ENCODE measurements around the gene CREBBP.

CREBBP gene

DNA sequence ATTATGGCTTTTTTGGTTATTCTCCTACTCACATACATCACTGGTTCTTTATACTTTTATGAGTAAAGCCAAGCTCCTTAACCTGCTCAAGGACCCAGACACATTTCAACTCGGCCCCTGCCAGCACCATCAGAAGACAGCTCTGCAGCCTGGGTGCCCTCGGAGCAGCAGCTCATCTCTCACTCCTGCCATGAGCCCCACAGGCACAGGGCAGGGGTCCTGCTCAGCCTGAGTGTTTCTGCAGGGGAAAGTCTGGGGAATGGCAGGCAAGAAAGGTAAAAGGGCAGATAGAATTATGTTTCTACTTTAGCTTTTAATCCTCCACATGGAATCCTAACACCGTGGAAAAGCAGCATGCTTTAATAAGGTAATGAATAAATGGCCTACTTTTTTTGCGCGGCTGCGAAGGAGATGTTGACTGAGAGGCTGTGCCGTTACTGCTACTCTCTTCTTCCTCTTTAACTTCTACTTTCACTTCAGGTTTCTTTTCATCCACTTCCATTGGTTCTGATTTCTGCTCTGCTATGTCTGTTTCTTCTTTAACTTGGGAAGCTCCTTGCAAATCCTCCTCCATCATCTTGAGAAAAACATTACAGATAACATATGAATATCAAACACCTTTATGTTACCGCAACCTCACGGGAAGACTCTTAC lies 113.1 kb downstream of the CREBBP start:
- DNase-seq (ENCODE audit: low read depth in 2 of 2), result no peak

DNA sequence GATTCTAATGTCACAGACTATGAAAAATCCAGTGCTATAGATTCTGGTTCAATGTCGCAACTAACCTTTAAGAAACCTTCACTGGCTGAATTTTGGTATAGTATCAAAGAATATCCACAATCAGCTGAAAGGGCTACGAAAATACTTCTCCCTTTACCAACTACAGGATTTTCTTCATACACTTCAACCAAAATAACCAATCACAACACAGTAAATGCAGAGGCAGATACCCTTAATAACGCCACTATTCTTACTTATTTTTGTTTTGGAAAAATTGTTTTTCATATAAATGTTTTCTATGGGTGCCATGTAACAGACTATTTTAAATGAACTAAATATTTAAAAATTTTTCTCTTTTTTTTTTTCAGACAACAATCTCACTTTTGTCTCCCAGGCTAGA lies 114.3 kb downstream of the CREBBP start:
- DNase-seq (ENCODE audit: low read depth in 2 of 2), result no peak

DNA sequence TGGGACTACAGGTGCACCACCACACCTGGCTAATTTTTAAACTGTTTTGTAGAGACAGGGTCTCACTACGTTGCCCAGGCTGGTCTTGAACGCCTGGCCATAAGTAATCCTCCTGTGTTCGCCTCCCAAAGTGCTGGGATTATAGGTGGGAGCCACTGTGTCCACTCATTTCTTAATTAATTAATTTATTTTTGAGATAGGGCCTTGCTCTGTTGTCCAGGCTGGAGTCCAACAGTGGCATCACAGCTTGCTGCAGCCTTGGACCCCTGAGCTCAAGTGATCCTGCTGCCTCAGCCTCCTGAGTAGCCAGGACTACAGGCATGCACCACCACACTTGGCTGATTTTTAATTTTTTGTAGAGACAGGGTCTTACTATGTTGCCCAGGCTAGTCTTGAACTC lies 116.1 kb downstream of the CREBBP start:
- DNase-seq (ENCODE audit: low read depth in 2 of 2), result no peak

DNA sequence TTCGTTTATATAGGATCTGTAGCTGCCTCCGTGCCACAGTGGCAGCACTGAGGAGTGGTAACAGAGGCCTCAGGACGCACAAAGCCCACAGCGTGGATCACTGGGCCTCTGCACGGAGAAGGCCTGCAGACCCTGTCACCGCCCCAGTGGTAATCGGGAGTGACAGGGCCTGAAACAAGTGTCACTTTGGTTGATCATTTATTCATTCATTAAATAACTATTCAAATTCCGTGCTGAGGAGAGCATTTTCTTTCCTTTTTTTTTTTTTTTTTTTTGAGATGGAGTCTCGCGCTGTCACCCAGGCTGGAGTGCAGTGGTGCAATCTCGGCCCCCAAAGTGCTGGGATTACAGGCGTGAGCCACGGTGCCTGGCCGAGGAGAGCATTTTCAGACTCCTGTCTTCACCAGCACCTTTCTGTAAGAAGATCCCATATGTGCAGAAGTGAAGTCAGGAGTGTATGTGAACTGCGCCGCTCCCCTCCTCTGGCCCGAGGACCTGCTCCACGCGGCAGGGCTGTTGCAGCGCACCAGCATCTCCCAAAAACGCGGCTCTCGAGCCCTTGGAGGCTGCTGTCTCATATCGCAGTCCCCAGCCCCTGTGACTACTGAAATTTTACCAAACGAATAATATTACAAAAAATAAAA lies 118.3 kb downstream of the CREBBP start:
- no peak for DNase-seq (ENCODE audit: low read depth in 2 of 2)

DNA sequence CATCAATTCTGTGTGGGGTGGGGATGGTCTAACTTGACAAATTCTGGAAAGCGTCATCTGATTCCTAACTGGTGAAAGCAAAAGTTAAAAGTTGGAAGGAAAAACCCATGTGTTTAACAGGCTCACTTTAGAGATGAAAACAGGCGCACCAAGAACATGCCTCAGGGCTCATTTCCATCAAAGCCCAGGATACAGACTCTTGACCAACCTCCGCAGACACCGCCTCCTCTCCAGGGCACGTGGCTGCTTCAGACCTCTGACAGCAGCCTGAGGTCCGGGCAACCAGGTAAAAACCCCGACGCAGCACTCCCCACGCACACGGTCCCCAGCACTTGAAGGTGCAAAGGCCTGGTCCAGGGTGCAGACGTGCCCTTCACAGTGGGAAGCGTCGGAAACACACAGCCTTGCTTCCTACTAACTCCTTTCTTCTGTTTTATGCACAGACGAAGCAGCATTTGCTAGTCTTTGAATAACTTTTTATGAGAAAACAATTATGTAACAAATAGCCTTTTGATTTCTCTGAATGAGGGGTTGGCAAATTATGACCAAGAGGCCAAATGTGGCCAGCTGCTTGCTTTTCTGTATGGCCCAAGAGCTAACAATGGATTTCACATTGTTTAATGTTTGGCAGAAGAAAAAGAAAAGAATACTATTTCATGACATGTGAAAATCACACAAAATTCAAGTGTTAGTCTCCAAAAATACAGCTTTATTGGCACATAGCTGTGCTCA lies 119.0 kb downstream of the CREBBP start:
- no peak for DNase-seq (ENCODE audit: low read depth in 2 of 2)

DNA sequence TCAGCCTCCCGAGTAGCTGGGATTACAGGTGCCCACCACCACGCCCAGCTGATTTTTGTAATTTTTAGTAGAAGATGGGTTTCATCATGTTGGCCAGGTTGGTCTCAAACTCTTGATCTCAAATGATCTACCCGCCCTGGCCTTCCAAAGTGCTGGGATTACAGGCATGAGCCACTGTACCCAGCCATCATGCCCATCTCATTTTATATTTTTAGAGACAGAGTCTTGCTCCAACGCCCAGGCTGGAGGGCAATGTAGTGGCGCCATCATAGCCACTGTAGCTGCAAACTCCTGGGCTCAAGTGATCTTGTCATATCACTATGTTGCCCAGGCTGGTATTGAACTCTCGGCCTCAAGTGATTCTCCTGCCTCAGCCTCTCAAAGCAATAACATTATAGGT lies 120.0 kb downstream of the CREBBP start:
- no peak for DNase-seq (ENCODE audit: low read depth in 2 of 2)

DNA sequence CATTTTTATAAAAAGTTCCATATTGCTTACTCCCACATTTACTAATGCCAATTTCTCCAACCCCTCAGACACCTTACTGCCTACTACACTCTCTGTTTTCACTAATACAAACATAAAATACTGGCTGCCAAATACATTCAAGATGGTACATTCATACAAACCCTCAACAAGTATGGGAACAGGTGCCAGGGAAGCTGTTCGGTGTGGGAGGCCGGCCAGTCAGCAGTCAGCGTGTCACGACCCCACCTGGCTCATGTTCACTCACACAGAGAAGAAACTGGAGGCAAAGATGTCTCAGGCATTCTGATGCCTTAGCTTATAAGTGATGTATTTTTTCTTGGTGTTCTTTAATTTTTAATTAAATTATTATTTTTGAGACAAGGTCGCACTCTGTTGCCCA lies 120.8 kb downstream of the CREBBP start:
- no peak for DNase-seq (ENCODE audit: low read depth in 2 of 2)

DNA sequence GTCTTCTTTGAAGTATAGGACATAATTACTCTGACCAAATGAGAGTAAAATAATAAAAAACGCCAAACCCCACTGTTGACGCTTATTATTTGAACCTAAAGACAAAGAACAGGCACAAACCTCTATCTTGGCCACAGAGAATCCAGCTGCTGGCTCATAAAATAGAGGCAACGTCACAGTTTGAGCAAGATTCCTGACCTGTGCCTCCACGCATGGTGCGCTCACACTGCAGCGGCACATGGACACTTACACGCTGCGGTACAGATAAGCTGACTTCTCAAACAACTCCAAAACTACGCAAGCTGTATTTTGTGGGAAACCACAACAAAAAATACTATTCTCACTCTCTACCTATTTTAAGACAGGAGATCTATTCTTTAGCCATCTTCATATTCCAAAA lies 124.4 kb downstream of the CREBBP start:
- no peak for DNase-seq (ENCODE audit: low read depth in 2 of 2)

DNA sequence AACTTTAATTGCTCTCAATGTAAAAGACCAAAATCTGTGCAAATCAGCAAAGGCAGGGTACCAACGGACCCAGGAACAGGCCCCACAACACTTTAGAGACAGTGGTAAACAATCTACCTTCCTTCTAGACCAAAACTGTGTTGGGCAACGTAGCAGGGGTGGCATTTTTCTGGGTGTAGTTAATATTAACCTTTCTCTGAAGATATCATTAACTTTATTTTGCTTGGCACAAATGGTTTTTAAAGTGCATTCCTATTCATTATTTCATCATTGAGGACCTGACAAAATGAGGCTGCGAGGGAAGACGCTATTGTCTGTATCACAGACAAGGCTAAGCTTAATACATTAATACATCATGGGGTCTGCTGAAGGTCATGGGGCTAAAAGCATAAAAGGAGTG lies 125.3 kb downstream of the CREBBP start:
- no peak for DNase-seq (ENCODE audit: low read depth in 2 of 2)

DNA sequence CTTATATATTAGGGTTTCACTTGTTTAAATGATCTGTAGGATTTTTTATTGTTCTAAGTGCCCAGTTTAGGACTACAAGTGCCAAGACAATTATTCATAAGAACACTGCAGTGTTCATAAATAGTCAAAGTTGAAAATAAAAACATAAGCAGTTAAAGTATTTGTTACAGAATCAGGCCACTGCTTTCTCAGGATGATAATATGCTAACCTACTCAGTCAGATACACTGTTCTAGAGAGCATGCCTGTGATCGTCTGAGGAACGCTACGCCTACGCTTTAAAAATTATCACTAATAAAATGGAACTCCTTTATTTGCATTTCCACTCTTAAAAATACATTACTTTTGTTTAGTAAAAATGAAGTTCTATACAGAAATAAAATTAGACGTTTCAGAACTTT lies 125.7 kb downstream of the CREBBP start:
- no peak for DNase-seq (ENCODE audit: low read depth in 2 of 2)

DNA sequence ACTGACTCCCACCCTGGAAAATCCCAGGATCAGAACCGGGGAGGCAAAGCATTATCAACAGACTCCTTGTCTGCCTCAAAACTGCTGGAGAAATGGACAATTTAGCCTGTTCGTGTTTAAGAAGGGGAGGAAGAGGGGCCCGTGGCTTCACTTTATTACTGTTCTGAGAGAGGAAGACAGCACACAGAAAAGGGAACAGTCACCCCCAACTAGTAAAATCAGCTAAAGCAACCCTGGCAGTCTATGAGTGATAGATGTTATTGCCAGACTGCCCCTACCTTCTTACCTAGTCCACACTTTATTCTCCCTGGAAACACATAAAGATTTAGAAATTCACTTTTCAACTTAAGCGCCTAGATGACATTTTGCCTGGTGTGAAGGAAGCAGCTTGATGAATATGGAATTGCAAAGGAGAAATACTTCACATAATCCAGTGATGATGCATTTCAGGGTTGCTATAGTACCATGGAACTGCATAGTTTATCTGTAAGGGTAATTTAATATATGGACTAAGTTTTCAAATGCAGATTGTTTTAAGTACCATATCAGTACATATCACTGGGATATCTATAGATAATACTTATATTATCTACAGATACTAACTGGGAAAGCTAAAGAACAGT lies 126.3 kb downstream of the CREBBP start:
- no peak for DNase-seq (ENCODE audit: low read depth in 2 of 2)

DNA sequence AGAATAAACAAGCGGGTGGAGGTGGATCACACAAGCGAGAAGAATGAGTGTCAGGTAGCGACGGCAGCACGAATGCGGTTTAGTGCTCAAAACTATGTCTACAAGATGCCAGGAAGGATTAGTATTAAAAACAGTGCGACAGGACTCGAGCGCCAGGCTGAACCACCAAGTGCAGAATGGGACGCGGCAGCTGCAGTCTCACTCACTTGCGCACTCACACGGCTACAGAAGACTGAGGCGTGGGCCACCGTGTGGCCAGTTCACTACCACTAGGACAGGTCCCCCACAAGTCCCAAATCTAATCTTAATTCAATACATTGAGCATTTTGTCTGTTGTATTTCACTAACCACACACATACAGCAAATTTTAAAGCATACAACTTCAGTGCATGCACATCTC lies 127.5 kb downstream of the CREBBP start:
- no peak for DNase-seq (ENCODE audit: low read depth in 2 of 2)

DNA sequence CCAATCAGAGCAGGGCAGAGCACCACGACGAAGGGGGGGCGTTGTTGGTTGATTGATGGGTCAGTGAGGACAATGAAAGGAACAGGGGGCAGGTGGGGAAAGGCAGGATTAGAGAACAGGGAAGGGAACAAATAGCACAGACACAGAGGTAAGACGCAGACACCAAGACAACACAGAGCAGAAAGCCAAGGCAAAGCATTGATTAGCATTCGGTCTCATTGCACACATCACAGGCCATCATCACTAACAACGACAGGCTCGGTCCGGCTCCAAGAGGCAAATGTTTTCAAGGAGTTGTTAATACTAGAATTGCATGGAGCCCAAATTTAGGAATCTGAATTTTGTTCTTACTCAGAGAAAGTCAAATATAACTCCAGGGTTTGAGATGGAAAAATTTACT lies 128.6 kb downstream of the CREBBP start:
- no peak for DNase-seq (ENCODE audit: low read depth in 2 of 2)

DNA sequence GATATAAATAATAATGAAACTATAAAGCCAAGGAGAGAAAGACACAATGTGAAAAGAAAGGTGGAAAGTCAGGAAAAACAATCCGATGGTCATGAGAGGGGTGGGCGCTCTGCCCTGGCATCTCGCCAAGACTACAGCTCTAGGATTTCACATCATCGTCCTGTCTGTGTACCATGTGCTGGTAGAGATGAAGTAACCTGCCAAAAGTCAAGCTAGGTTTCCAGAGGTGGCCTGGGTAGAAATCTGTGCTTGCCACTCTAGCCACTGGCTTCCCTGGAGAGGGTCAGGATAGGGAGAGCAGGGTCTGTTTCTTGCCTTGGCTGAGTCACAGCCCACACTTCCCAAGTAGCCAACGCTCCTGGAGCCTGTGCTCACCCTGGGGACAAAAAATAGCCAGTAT lies 132.2 kb downstream of the CREBBP start:
- no peak for DNase-seq (ENCODE audit: low read depth in 2 of 2)

DNA sequence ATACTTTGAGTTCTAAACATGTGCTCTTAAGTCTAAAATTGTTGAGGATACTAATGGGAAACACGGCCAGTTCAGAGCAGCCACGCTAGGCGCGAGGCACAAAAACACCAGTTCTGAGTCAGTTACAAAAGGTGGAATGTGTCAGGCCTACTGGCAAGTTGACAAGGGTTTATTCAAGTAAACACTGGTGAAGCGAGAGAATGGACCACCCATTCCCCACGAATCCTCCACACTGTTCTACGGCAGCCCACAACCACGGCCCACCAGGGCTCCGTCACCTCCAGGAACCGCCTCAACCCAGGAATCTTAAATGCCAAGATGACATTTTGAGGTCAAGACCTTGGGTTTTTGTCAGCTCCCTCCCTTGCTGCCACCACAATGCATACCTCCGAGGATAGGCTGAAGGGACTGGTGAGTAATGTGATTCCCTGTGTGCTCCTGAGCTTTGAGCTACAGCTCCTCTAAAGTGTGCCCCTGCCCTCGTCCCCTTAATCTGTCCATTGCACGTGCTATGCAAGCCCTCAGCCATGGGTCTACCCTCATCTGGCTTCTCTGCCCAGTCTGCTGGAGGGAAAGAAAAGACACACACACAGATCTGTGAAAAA lies 134.7 kb downstream of the CREBBP start:
- DNase-seq (ENCODE audit: low read depth in 2 of 2), result no peak

DNA sequence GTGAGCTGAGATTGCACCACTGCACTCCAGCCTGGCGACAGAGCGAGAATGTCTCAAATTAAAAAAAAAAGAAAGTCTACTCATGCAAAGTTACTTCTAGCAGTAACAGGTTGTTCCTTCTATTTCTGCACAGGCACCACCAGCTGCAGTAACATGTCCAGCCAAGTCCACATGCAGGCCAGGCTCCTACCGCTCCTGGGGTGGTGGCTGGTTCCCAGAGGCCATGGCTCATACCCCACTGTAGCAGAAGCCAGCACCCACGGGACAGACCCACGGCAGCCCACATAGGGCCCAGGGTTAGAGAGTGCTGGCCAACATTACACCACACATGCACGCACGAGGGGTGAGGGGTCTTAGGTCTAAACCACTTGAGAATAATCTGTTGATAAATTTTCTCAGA lies 136.5 kb downstream of the CREBBP start:
- no peak for DNase-seq (ENCODE audit: low read depth in 2 of 2)

DNA sequence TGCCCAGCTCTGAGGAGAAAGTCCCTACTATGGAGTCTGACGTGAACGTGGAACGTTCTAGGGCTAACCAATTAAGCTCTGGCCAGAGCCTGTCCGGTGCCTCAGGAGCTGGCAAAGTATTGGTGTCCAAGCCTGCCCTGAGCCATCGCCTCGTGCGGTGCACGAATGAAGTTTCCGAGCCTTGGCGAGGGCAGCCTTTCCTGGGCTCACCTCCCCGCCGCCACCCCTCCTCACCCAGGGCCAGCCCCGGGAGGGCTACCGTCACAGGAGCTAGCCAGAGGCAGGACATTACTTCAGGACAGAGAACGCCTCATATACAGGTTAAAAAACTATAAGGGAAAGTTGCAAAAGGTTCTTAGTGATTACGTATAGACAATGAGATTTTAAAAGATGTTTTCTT lies 139.6 kb downstream of the CREBBP start:
- no peak for DNase-seq (ENCODE audit: low read depth in 2 of 2)

DNA sequence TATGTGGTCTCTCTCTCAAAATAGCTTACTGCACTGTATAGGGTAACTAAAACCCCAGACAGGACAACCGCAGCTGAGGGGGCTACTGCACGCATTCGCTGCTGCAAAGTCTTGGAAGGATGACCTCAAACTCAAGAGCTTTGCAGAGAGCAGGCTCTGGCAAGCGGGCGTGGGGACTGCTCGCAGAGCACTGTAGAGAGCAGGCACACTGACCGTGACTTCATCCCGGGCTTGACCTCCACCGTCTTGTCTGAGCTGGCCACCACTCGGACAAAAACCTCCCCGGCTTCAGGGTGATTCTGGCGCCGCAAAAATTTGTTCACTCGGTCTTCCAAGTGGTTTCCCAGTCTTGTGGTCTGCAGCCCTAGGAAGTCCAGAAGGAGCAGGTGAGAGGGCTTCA lies 140.3 kb downstream of the CREBBP start:
- DNase-seq (ENCODE audit: low read depth in 2 of 2), result no peak

DNA sequence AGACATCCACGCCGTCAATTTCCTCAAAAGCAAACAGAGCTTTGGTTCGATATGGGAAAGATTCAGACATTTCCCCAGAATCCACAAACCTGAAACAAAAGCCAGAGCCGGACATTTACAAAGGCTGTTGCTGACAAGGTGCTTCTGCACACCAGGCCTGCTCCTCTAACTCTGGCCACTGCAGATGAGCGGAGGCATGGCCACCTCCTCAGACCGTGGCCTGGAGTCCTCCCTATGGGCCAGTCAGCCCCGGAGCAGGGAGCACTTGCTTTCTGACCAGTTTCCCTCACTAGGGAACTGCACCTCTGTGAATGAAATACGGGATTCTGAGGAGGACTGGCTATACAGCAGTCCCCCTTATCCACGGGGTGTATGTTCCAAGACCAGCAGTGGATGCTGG lies 140.9 kb downstream of the CREBBP start:
- no peak for DNase-seq (ENCODE audit: low read depth in 2 of 2)

DNA sequence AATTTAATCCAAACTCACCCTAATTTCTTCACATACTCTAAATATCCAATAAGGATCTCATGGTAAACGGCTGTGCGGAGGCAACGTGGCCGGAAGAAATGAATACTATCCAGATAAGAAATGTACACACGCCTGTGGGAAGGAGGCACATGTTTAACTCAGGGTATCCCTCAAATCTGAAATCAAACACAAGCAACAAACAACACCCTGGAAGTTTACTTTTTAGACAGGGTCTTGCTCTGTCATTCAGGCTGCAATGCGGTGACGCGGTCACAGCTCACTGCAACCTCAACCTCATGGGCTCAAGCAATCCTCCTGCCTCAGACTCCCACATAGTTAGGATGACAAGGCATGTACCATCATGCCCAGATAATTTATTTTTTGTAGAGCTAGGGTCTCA lies 142.0 kb downstream of the CREBBP start:
- no peak for DNase-seq (ENCODE audit: low read depth in 2 of 2)

DNA sequence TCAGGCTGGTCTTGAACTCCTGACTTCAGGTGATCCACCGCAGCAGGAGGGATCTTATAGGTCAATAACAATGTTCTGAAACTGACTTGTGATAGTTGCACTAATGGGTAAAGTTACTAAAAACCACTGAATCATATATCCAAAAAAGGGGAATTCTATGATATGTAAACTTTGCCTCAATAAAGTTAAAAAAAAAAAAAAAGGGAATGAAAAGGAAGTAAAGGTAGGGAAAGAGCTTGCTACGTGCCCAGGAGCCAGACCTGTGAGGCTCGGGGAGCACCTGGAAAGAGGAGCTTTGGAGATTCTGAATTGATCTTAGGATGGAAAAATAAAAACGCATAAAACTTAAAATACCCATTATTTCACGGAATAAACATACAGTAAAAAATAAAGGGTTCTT lies 142.4 kb downstream of the CREBBP start:
- DNase-seq (ENCODE audit: low read depth in 2 of 2), result no peak

DNA sequence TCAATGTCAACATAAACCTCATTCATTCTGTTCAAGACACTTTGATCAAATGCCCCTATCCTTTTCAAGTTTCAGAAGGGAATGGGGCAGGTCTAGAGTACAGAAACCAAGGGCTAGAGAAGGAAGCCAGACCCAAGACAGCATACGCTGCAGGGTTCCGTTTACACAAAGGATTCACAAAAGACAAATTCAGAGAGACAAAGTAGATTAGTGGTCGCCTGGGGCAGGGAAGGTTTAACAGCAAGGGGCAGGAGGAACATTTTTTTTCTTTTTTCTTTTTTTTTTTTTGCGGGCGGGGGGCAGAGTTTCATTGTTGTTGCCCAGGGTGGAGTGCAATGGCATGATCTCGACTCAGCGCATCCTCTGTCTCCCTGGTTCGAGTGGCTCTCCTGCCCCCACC lies 143.3 kb downstream of the CREBBP start:
- no peak for DNase-seq (ENCODE audit: low read depth in 2 of 2)

DNA sequence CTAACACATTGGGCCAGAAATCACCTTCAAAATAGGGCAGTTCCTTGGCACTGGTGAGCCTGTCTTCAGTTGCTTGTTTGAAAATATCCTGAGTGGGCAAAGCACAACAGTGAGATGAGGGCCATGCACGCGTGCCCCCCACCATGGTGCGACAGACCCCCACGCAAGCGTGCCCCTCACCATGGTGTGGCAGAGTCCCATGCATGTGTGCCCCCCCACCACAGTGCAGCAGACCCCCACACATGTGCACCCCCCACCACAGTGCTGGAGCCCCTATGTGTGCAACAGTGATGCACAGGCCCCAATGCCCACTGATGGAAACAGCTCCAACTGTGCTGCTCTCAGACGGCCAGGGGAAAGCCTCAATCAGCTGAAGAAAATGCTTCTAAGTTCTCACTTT lies 144.4 kb downstream of the CREBBP start:
- no peak for DNase-seq (ENCODE audit: low read depth in 2 of 2)
